ENCODE measurements around the gene WBP11. TPM values are rescaled to one million over a fixed set of nuclear protein-coding genes. Genes with fewer than 3 reads are reported as not detected.

Gene WBP11
- total and polyA plus RNA-seq, 9 of the 15 experiments (the other 6 are each of a cell fraction or from before 2014, with no cell fraction given) = 7.7 to 60.8 (median 24.6) TPM

DNA sequence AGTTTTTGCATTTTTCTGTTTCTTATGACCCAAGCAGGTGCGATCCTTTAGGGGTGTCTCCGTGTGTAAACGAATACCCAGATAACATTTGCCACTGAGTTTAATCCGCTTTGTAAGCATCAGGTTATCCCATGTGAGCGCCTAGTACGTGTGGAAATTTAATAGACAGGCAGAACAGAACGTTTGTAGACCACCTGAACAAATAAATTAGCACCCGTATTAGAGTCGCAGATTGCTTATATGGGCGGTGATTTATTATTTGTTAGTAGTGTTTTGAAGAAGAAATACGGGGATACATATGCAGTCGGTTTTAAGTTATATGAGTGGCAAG lies 517 bp upstream of the WBP11 start:
- 0% methylated on average over 12 of the region's 12 CpGs for WGBS (ENCODE audit: insufficient coverage, low coverage, missing lambda C conversion rate)
- Histone ChIP-seq H3K27me3 (ENCODE audit: control insufficient read depth in 2 of 2, insufficient read depth in 2 of 2, low read length in 2 of 2) (no peaks in the 10 kb centered on the region), H3K9ac (ENCODE audit: insufficient read depth in 1 of 2, low read depth in 2 of 2, low read length in 2 of 2) (peak overlapping the region; percentile 62 to 76), H3K9me1 (ENCODE audit: control insufficient read depth, insufficient read depth, low read length) (no peaks in the 10 kb centered on the region), H3K79me2 (ENCODE audit: control insufficient read depth, insufficient read depth, low read length) (peaks cover 45% of the 10 kb centered on the region), H3K36me3 (ENCODE audit: control insufficient read depth, insufficient read depth, low read length) (peaks cover 24% of the 10 kb centered on the region), H2AFZ (ENCODE audit: low read depth, low read length) (peak overlapping the region; percentile 91), H4K20me1 (replicated peaks; ENCODE audit: control insufficient read depth, insufficient read depth, low read length) (no peaks in the 10 kb centered on the region), H3K9me3 (replicated peaks; ENCODE audit: control insufficient read depth, insufficient read depth, low read depth, low read length) (no peaks in the 10 kb centered on the region), H3K4me2 (ENCODE audit: insufficient read depth, low read length) (peak overlapping the region; percentile 94), H3K4me1 (replicated peaks in 1 of 2; ENCODE audit: control insufficient read depth in 2 of 2, insufficient read depth in 2 of 2, low read length in 2 of 2) (no peaks in the 10 kb centered on the region), H3K27ac (ENCODE audit: extremely low read depth, low read depth, low read length) (peak overlapping the region; percentile 58), H3K4me3 (peak overlapping the region; percentile 90)
- TSS peak; percentile 84 for BruUV-seq (replicated peaks)
- POLR2A ChIA-PET = interaction anchor here (1.2 kb wide), 1 partner anchor 11 kb away, joined by 4 read pairs; the partner anchor contains the start of gene SMCO3
- FAIRE-seq = no peak
- in situ Hi-C loops (cut with MboI) = loop anchor here (25.0 kb wide), 1 partner anchor 1084 kb away; the partner anchor contains the start of gene STRAP
- CTCF ChIA-PET (ENCODE audit: low intra/inter-chr PET ratio) = no interaction called here
- intact Hi-C loops (cut with micrococcal nuclease) = loop anchor here (5.0 kb wide), 1 partner anchor 39 kb away; the partner anchor contains the start of gene ART4
- peak; percentile 26 for ATAC-seq
- no peak for DNase-seq (ENCODE audit: extremely low read depth in 1 of 4, low spot score in 3 of 4)
- TF ChIP-seq POLR2B (IDR thresholded peaks at IDR 0.05; ENCODE audit: low read depth, partially characterized antibody) (peak; percentile 2), SMARCA4 (IDR thresholded peaks at IDR 0.05) (0 out of 2 replicates have a peak, but pooled peaks have one; percentile 18), POLR2H (tag; IDR thresholded peaks at IDR 0.05; ENCODE audit: low read depth) (0 out of 2 replicates have a peak, but pooled peaks have one; percentile 51), ZNF75A (CRISPR knock-in tag; IDR thresholded peaks at IDR 0.05) (no peak)
- TF ChIP-seq, protein P1, sequence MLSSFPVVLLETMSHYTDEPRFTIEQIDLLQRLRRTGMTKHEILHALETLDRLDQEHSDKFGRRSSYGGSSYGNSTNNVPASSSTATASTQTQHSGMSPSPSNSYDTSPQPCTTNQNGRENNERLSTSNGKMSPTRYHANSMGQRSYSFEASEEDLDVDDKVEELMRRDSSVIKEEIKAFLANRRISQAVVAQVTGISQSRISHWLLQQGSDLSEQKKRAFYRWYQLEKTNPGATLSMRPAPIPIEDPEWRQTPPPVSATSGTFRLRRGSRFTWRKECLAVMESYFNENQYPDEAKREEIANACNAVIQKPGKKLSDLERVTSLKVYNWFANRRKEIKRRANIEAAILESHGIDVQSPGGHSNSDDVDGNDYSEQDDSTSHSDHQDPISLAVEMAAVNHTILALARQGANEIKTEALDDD (IDR thresholded peaks at IDR 0.05) = peak; percentile 12; the same call in 1 of the 2 replicates
